ENCODE results near the gene CYTH1.

The CYTH1 gene

GRCh38 chr17:78668847-78669246 lies 113.2 kb downstream of the CYTH1 start:
- no peak for TF ChIP-seq MAX (IDR thresholded peaks at IDR 0.05)
- TF ChIP-seq RAD21 (IDR thresholded peaks at IDR 0.05; ENCODE audit: low read depth), result no peak
- TF ChIP-seq CEBPB (IDR thresholded peaks at IDR 0.05), result no peak
- no peak for TF ChIP-seq YY1 (IDR thresholded peaks at IDR 0.05; ENCODE audit: low read depth)
- no peak for TF ChIP-seq CREB1 (IDR thresholded peaks at IDR 0.05; ENCODE audit: low read depth)
- TF ChIP-seq EP300 (IDR thresholded peaks at IDR 0.05; ENCODE audit: borderline replicate concordance), result no peak

- TF ChIP-seq TAF1 (IDR thresholded peaks at IDR 0.05; ENCODE audit: low read depth) (no peak), TEAD4 (IDR thresholded peaks at IDR 0.05) (no peak), EP300 (IDR thresholded peaks at IDR 0.05; ENCODE audit: borderline replicate concordance) (no peak), FOXM1 (IDR thresholded peaks at IDR 0.05; ENCODE audit: borderline replicate concordance, low read depth) (no peak), NFIC (IDR thresholded peaks at IDR 0.05) (no peak), CEBPB (IDR thresholded peaks at IDR 0.05) (no peak), EGR1 (IDR thresholded peaks at IDR 0.05) (no peak), TCF12 (IDR thresholded peaks at IDR 0.05; ENCODE audit: low read depth) (no peak)
Measured at GRCh38 chr17:78667741-78668640, 114.1 kb downstream of the CYTH1 start.

GRCh38 chr17:78667091-78667490 lies 115.0 kb downstream of the CYTH1 start:
- TF ChIP-seq USF1 (IDR thresholded peaks at IDR 0.05), result no peak
- no peak for TF ChIP-seq CEBPB (IDR thresholded peaks at IDR 0.05)
- no peak for TF ChIP-seq MAX (IDR thresholded peaks at IDR 0.05)
- TF ChIP-seq CREB1 (IDR thresholded peaks at IDR 0.05; ENCODE audit: low read depth), result no peak
- no peak for TF ChIP-seq YY1 (IDR thresholded peaks at IDR 0.05; ENCODE audit: low read depth)
- no peak for TF ChIP-seq TCF12 (IDR thresholded peaks at IDR 0.05; ENCODE audit: low read depth)
- TF ChIP-seq REST (IDR thresholded peaks at IDR 0.05; ENCODE audit: low read depth), result no peak
- no peak for TF ChIP-seq RAD21 (IDR thresholded peaks at IDR 0.05; ENCODE audit: low read depth)
- TF ChIP-seq TAF1 (IDR thresholded peaks at IDR 0.05; ENCODE audit: low read depth), result no peak
- no peak for TF ChIP-seq NFIC (IDR thresholded peaks at IDR 0.05)
- no peak for TF ChIP-seq EGR1 (IDR thresholded peaks at IDR 0.05)
- TF ChIP-seq ZBTB7A (IDR thresholded peaks at IDR 0.05; ENCODE audit: low read depth), result no peak

- TF ChIP-seq EP300 (IDR thresholded peaks at IDR 0.05; ENCODE audit: borderline replicate concordance) (no peak), EGR1 (IDR thresholded peaks at IDR 0.05) (no peak), TEAD4 (IDR thresholded peaks at IDR 0.05) (no peak), REST (IDR thresholded peaks at IDR 0.05; ENCODE audit: low read depth) (no peak), TCF12 (IDR thresholded peaks at IDR 0.05; ENCODE audit: low read depth) (no peak), NFIC (IDR thresholded peaks at IDR 0.05) (no peak), TAF1 (IDR thresholded peaks at IDR 0.05; ENCODE audit: low read depth) (no peak), CREB1 (IDR thresholded peaks at IDR 0.05; ENCODE audit: low read depth) (no peak), USF1 (IDR thresholded peaks at IDR 0.05) (no peak), CEBPB (IDR thresholded peaks at IDR 0.05) (no peak), ZBTB7A (IDR thresholded peaks at IDR 0.05; ENCODE audit: low read depth) (no peak), YY1 (IDR thresholded peaks at IDR 0.05; ENCODE audit: low read depth) (no peak)
Measured at GRCh38 chr17:78665952-78666920, 115.8 kb downstream of the CYTH1 start.

GRCh38 chr17:78665387-78665951 lies 116.6 kb downstream of the CYTH1 start:
- no peak for TF ChIP-seq REST (IDR thresholded peaks at IDR 0.05; ENCODE audit: low read depth)
- TF ChIP-seq MAX (IDR thresholded peaks at IDR 0.05), result no peak
- TF ChIP-seq TCF12 (IDR thresholded peaks at IDR 0.05; ENCODE audit: low read depth), result no peak
- TF ChIP-seq CREB1 (IDR thresholded peaks at IDR 0.05; ENCODE audit: low read depth), result no peak

All from Ishikawa (cell line).